ENCODE data around the gene PSG1. TPM values are rescaled to one million over a fixed set of nuclear protein-coding genes. Genes with fewer than 3 reads are reported as not detected.
"Not testable (repeated sequence)": the region's sequence is repeated elsewhere in the genome, so short reads cannot be mapped to it uniquely, and the experiment has no call there.

The PSG1 gene
- total and polyA plus RNA-seq, 3 experiments from 2014 or later = not detected

DNA sequence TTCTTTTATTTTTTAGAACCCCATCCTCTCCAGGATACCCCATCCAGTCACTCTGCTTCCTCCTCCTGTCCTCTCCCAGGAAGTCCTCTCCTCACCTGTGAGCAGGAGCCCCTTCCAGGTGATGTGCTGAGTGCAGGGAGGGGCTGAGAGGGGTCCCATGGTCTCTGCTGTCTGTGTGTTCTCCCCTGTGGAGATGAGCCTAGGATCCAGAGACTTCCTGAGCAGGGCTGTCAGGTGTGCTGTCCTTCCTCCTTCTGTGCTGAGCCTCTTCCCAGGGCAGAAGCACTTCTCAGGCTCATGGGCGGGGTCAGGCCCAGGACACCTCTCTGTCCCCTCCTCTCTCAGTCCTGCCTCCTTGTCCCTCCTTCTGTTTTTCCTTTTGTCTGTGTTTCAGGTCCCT, 38.1 kb upstream of the PSG1 start, which contains the start of gene PSG6:
TSS of gene PSG6 (minus strand) at position 261 of the 400 bp plus-strand sequence. CDS start at position 159, 102 bp downstream.
- H3K4me1 ChIP-seq (ENCODE audit: insufficient read depth, low read length); H3K36me3 ChIP-seq (ENCODE audit: insufficient read depth, low read length); POLR2A ChIA-PET; H3K27me3 ChIP-seq (ENCODE audit: insufficient read depth, low read length, poor library complexity, severe bottlenecking); H3K36me3 Mint-ChIP-seq; H3K27ac ChIP-seq (ENCODE audit: low read depth, low read length); H3K9me3 Mint-ChIP-seq; H3K4me3 Mint-ChIP-seq; DNase-seq; H3K27me3 Mint-ChIP-seq; CTCF ChIA-PET; H3K9me3 ChIP-seq (ENCODE audit: low read length); H3K4me1 Mint-ChIP-seq; H3K4me3 ChIP-seq (ENCODE audit: low read length): not testable (repeated sequence)
- peak within 1 kb of the TSS in 1 of 8 donors; percentile 67 for H3K27ac Mint-ChIP-seq

DNA sequence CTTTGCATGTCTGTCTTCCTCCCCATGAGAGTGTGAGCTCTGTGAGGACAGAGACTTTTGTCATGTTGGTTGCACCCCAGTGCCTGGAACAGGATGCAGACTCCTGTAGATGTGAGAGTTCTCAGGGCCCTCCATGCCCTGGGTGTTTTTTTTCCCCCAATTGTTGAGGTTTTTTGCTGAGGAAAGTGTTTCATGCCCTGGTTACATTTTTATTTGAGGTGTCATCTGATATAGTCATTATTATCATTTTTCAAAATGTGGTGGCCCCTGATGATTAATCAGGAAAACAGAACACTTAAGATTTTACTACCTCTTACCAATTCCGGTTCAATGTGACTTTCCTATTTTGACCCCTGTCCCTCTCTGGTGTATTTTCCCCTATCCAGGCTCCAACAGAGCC, 37.4 kb upstream of the PSG1 start:
- CTCF ChIA-PET, H3K27me3 Mint-ChIP-seq: not testable (repeated sequence)

DNA sequence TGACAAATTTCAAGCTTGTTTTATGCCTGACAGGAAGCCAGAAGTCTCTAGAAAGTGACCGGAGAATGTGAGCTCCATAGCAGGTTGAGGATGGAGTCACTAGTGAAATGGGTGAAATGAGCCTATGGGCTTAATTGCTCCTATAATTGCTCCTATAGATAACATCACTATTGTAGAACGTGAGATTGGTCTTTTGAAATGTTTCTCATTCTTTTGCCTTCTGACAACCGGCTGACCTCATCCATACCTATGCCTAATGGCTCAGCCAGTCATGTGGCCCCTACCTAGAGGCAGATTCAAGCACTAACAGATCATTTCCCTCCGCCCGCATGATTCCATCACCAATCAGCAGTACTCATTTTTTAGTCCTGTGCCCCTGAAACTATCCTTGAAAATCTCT, 34.0 kb upstream of the PSG1 start:
- H3K27me3 Mint-ChIP-seq = peaks cover 4 to 10% of the 10 kb centered on the region in 2 donors
- H3K4me1 Mint-ChIP-seq; H3K4me1 ChIP-seq (ENCODE audit: insufficient read depth, low read length); H3K36me3 ChIP-seq (ENCODE audit: insufficient read depth, low read length); H3K27me3 ChIP-seq (ENCODE audit: insufficient read depth, low read length, poor library complexity, severe bottlenecking); H3K27ac ChIP-seq (ENCODE audit: low read depth, low read length); H3K4me3 ChIP-seq (ENCODE audit: low read length); POLR2A ChIA-PET; DNase-seq; H3K36me3 Mint-ChIP-seq; H3K4me3 Mint-ChIP-seq; H3K9me3 Mint-ChIP-seq; H3K9me3 ChIP-seq (ENCODE audit: low read length); H3K27ac Mint-ChIP-seq; CTCF ChIA-PET: not testable (repeated sequence)

More for the DNA sequence above, 37.4 kb upstream of the PSG1 start:
- H3K9me3 ChIP-seq (ENCODE audit: low read length); H3K27ac ChIP-seq (ENCODE audit: low read depth, low read length); H3K4me3 ChIP-seq (ENCODE audit: low read length); H3K36me3 Mint-ChIP-seq; H3K27ac Mint-ChIP-seq; H3K4me1 ChIP-seq (ENCODE audit: insufficient read depth, low read length); H3K4me1 Mint-ChIP-seq; DNase-seq; H3K9me3 Mint-ChIP-seq; H3K4me3 Mint-ChIP-seq; POLR2A ChIA-PET; H3K27me3 ChIP-seq (ENCODE audit: insufficient read depth, low read length, poor library complexity, severe bottlenecking); H3K36me3 ChIP-seq (ENCODE audit: insufficient read depth, low read length): not testable (repeated sequence)

DNA sequence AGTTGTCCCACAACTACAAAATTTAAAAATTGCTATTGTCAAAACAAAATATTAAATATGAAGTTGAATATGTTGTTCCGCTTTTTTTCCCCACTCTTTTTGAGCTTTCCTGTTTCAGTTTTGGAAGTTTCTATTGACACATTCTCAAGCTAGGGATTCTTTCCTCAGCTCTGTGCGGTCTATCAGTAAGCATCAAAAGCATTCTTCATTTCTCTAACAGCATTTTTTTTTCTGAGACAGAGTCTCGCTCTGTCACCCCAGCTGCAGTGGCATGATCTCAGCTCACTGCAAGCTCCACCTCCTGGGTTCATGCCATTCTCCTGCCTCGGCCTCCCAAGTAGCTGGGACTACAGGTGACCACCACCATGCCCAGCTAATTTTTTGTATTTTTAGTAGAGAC, 33.4 kb upstream of the PSG1 start:
- H3K9me3 ChIP-seq (ENCODE audit: low read length) = not testable (repeated sequence)

DNA sequence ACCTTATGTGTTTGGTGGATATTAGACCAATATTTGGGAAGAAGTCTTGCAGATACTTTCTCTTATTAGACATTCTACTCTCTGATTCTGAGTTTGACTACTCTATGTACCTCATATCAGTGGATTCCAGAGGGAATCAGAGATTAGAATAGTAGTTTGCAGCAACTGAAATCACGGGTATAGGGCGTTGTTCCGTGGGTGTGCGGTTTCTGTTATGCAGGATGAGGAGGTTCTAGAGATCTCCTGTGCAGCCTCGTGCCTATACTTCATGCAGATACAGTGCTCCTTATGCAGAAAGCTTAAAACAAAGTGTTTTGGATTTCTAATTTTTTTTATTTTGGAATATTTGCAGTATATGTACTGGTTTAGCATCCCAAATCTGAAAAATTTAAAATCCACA, 32.2 kb upstream of the PSG1 start:
- H3K36me3 Mint-ChIP-seq; H3K4me3 ChIP-seq (ENCODE audit: low read length); H3K27ac ChIP-seq (ENCODE audit: low read depth, low read length); H3K27me3 Mint-ChIP-seq; CTCF ChIA-PET; H3K27ac Mint-ChIP-seq; POLR2A ChIA-PET; H3K4me1 ChIP-seq (ENCODE audit: insufficient read depth, low read length); H3K9me3 ChIP-seq (ENCODE audit: low read length); H3K4me3 Mint-ChIP-seq; H3K27me3 ChIP-seq (ENCODE audit: insufficient read depth, low read length, poor library complexity, severe bottlenecking); H3K36me3 ChIP-seq (ENCODE audit: insufficient read depth, low read length); DNase-seq; H3K9me3 Mint-ChIP-seq; H3K4me1 Mint-ChIP-seq: not testable (repeated sequence)

More for the DNA sequence above, 33.4 kb upstream of the PSG1 start:
- H3K4me3 Mint-ChIP-seq; H3K4me1 ChIP-seq (ENCODE audit: insufficient read depth, low read length); H3K9me3 Mint-ChIP-seq; H3K4me1 Mint-ChIP-seq; H3K27ac Mint-ChIP-seq; H3K27ac ChIP-seq (ENCODE audit: low read depth, low read length); H3K36me3 Mint-ChIP-seq; POLR2A ChIA-PET; CTCF ChIA-PET; H3K27me3 ChIP-seq (ENCODE audit: insufficient read depth, low read length, poor library complexity, severe bottlenecking); H3K36me3 ChIP-seq (ENCODE audit: insufficient read depth, low read length); H3K4me3 ChIP-seq (ENCODE audit: low read length); DNase-seq; H3K27me3 Mint-ChIP-seq: not testable (repeated sequence)

GRCh38 chr19:42906162-42906561, 26.6 kb upstream of the PSG1 start:
- H3K4me3 ChIP-seq (ENCODE audit: low read length); CTCF ChIA-PET; H3K4me1 ChIP-seq (ENCODE audit: insufficient read depth, low read length); H3K4me3 Mint-ChIP-seq; H3K4me1 Mint-ChIP-seq; H3K27me3 ChIP-seq (ENCODE audit: insufficient read depth, low read length, poor library complexity, severe bottlenecking); H3K9me3 Mint-ChIP-seq; DNase-seq; H3K9me3 ChIP-seq (ENCODE audit: low read length); H3K27ac Mint-ChIP-seq; H3K36me3 ChIP-seq (ENCODE audit: insufficient read depth, low read length); H3K36me3 Mint-ChIP-seq; POLR2A ChIA-PET; H3K27ac ChIP-seq (ENCODE audit: low read depth, low read length): not testable (repeated sequence)
- peaks cover 13% of the 10 kb centered on the region in 2 donors for H3K27me3 Mint-ChIP-seq

GRCh38 chr19:42900561-42900960, 21.0 kb upstream of the PSG1 start:
- H3K4me3 ChIP-seq (ENCODE audit: low read length); H3K4me3 Mint-ChIP-seq; H3K27me3 ChIP-seq (ENCODE audit: insufficient read depth, low read length, poor library complexity, severe bottlenecking); DNase-seq; H3K27ac ChIP-seq (ENCODE audit: low read depth, low read length); CTCF ChIA-PET; H3K9me3 ChIP-seq (ENCODE audit: low read length); H3K36me3 Mint-ChIP-seq; H3K27ac Mint-ChIP-seq; POLR2A ChIA-PET; H3K36me3 ChIP-seq (ENCODE audit: insufficient read depth, low read length); H3K4me1 Mint-ChIP-seq; H3K4me1 ChIP-seq (ENCODE audit: insufficient read depth, low read length): not testable (repeated sequence)
- Mint-ChIP-seq H3K27me3 (peaks cover 18 to 19% of the 10 kb centered on the region in 2 donors), H3K9me3 (peaks cover 0 to 12% (median 8%) of the 10 kb centered on the region in 5 donors)

GRCh38 chr19:42899674-42900073, 20.2 kb upstream of the PSG1 start:
- H3K9me3 Mint-ChIP-seq = peaks cover 0 to 13% (median 8%) of the 10 kb centered on the region in 5 donors
- H3K4me3 ChIP-seq (ENCODE audit: low read length); CTCF ChIA-PET; H3K27me3 ChIP-seq (ENCODE audit: insufficient read depth, low read length, poor library complexity, severe bottlenecking); H3K27ac Mint-ChIP-seq; H3K4me1 Mint-ChIP-seq; H3K27ac ChIP-seq (ENCODE audit: low read depth, low read length); H3K4me1 ChIP-seq (ENCODE audit: insufficient read depth, low read length); H3K4me3 Mint-ChIP-seq; POLR2A ChIA-PET; H3K36me3 Mint-ChIP-seq; H3K9me3 ChIP-seq (ENCODE audit: low read length); H3K36me3 ChIP-seq (ENCODE audit: insufficient read depth, low read length); DNase-seq: not testable (repeated sequence)
- H3K27me3 Mint-ChIP-seq = peaks cover 19% of the 10 kb centered on the region in 2 donors

DNA sequence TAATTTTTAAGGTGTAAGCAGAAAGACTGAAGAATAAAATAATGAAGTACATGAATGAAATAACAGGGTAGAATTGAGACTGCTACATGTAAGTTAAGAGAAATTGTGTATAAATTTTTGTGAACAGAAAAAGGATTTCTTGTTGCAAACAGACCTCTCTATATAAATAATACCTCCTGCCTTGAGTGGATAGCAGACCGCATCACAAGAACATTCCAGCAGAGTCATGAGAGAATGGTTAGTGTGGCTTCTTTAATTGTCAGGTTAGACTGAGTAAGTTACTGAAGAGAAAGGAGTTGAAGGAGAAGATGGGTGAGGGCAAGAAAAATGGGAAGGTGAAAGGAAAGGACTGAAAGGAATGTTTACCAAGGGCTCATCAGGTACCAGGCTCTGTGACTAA, 19.6 kb upstream of the PSG1 start:
- H3K27ac Mint-ChIP-seq; H3K27ac ChIP-seq (ENCODE audit: low read depth, low read length); DNase-seq; POLR2A ChIA-PET; H3K36me3 Mint-ChIP-seq; H3K4me3 ChIP-seq (ENCODE audit: low read length); H3K27me3 ChIP-seq (ENCODE audit: insufficient read depth, low read length, poor library complexity, severe bottlenecking); H3K4me1 ChIP-seq (ENCODE audit: insufficient read depth, low read length); H3K4me3 Mint-ChIP-seq; H3K9me3 ChIP-seq (ENCODE audit: low read length); H3K36me3 ChIP-seq (ENCODE audit: insufficient read depth, low read length); CTCF ChIA-PET; H3K4me1 Mint-ChIP-seq: not testable (repeated sequence)
- Mint-ChIP-seq H3K9me3 (peaks cover 0 to 14% (median 8%) of the 10 kb centered on the region in 5 donors), H3K27me3 (peaks cover 19% of the 10 kb centered on the region in 2 donors)
